Hepatic stellate cell (primary cell): Measurements from ENCODE around the gene WNT6.

Source experiments
- DNase-seq: peaks from one replicate; pipeline ENCODE4 v3.0.0; 2011; ENCODE audit warnings: low spot score

WNT6 gene

DNA sequence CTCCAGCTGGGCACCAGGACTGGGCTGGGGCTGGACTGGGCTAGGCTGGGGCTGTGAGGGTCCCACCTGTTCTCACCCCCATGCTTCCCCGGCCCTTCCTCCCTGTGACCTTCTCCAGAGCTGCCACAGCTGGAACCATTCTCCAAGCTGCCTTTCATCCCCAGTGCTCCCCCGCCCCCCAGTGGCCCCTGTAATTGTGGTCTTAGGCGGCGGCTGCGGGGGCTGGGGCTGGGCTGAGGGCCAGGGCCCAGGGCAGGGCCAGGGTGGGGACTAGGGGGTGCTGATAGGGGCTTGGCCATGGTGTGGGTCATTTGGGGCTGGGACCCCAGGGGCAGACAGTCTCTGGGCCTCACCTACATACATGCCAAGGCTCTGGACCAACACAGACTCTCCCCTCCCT is 18.3 kb downstream of the WNT6 start:
- DNase-seq: no peak

DNA sequence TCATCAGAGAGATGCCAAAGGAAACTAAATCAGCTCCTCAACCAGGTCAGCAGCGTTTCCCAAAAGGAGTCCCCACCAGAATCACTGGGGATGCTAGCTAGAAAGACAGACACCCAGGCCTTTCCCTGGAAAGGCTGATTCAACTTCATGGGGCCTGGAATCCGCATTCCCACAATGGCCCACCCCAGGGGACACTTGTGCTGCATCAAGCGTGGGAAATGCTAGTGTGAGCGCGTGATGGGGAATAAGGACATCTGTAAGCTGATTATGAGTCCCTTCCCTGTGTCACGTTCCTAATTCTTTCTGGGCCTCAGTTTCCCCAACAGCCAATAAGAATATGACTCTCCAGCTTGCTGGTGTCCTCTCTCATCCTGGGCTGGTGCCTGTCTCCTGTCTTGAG is 18.9 kb downstream of the WNT6 start:
- no peak for DNase-seq

DNA sequence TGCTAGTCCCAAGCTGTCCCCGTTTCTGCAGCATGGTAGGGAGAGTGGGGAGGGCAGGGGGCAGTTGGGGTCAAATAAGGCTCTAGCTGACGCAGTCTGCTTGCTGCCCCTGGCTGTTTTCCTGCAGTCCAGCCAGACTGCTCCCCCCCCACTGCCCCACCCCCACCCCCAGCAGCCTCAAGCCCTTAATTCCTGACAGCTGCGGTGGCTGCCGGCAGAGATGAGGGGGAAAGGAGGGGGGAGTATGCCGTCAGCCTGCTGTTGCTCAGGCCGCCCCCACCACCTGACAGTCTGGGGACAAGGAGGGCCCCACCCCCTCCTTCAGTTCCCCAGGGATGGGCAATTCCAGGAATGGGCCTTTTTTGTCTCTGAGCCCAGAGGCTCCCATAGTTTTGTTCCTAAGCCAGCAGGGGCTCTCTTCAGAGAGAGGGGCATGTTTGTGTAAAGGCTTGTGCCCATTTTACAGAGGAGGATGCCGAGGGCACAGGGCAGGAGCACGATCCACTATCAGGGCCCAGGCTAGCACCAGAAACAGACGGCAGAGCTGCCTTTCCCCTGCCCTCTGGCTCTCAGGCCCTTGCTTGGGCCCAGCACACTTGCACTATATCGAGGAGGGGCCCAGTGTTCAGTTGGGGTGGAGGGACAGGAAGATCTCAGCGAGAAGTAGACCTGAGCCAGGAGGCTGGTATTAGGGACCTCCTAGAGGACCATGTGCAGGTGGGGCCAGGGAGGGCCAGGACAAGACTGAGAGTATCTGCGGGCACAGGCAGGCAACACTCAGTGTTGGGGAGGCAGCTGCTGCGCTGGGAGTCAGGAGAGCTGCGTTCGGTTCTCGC is 19.5 kb downstream of the WNT6 start:
- DNase-seq: no peak

DNA sequence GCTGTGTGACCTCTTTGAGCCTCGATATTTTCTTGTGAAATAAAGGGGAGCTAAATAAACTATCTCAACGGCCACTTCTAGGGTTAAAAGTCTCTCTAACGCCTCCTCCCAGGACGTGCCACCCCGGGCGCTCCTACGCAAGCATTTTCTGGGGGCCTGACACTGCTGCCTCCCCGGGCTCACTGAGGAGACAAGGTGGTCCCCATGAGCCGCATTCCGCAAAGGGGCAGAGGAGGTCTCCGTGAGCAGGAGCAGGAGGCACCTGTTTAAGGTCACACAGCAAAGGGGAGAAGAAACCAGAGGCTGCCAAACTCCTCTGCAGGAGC is 20.1 kb downstream of the WNT6 start:
- DNase-seq: no peak

DNA sequence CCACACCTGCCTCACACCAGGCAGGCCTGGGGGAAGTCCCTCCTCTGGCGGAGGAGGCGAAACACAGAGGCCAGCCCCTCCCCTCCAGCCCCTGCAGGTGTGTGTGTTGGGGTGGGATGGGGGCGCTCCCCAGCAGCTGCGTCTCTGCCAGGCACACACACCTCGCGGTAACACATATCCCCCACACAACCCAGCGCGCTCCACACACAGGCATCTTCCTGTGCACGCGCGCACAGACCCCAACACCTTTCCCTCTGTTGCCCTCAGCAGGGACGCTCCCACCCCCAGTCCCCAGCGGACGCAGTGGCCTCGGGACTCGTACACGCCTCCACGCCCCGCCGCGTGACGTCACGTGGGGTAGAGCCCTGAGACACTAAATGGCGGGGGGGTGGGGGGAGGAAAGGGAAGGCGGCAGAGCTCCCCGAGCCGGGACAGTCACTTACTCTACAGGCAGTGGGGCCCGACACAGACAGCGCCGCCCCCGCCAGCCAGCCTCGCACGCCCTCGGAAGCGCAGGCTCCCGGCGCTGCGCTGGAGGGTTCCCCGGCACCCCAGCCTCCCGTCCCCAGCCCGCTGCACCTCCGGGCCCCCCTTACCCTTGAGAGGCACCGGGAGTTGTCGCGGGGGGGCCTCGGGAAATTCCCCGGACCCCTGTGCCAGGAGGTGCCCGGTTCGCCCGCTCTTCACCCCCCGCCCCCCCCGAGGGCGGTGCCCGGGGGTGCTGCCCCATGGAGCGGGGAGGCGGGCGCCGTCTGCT is 20.7 kb downstream of the WNT6 start, which contains the start of gene WNT10A:
Gene WNT10A, plus strand, starts transcription at position 751 of the 757 bp plus-strand sequence. CDS start 144 bp downstream, outside the sequence.
- no peak for DNase-seq

DNA sequence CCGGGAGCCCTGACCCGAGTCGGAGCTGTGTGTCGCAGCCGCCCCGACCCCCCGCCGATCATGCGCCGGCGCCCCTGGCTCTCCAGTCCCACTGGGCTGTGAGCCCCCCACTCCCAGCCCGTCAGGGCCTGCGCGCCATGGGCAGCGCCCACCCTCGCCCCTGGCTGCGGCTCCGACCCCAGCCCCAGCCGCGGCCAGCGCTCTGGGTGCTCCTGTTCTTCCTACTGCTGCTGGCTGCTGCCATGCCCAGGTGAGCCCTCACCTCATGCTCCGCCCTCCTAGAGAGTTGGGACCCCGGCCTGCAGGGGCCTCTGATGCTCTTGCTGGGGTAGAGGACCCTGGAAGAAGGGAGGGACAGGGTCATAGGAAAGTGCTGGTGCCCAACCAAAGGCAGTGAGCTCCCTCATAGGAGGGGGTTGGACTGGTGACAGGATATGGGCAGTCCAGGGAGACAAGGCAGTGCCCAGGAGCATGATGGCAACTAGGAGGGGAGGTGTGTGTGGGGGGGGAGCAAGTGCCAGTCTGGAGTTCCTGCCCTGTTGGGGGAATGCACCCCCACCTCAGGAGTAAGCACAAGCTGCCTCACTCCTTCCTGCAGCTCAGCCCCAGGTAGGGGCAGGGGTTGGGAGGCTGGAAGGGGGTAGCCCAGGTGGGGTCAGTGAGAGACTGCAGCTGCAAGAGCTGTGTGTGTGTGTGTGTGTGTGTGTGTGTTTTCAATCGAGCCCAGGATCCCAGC is 21.4 kb downstream of the WNT6 start:
- no peak for DNase-seq

DNA sequence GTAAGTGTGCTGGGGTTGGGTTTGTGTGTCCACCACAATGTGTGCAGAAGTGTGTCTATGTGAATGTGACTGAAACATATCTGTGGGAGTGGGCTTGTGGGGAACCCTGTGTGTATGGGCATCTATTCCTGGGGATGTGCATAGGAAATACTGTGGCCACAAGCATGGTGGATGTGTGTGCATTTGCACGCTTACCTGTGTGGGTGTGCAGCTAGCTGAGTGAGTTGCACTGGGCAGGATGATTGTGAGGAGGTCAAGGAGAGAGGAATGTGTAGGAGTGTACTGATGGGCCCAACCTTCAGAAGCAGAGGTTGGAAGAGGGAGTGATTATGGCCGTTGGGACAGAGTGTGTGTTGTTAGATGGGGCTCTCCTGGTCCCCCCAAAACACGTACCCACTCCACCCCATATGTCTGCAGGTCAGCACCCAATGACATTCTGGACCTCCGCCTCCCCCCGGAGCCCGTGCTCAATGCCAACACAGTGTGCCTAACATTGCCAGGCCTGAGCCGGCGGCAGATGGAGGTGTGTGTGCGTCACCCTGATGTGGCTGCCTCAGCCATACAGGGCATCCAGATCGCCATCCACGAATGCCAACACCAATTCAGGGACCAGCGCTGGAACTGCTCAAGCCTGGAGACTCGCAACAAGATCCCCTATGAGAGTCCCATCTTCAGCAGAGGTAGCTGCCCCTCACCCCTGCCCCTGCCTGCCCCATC is 22.3 kb downstream of the WNT6 start:
- no peak for DNase-seq

DNA sequence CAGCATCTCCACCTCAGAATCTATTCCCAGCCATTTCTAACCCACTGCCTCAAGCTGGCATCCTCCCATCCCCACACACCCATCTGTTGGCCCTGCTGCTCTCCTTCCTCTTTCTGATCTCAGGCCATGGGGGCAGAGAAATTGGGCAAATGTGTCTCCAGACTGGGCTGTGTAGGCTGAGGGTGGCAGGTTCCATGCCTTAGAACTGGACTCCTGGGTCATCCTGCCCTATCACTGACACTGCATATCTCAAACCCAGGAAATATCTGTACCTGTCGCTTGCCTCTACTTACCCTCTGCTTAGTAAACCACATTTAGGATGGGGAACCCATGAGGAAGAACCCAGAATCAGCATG is 22.8 kb downstream of the WNT6 start:
- DNase-seq: no peak

DNA sequence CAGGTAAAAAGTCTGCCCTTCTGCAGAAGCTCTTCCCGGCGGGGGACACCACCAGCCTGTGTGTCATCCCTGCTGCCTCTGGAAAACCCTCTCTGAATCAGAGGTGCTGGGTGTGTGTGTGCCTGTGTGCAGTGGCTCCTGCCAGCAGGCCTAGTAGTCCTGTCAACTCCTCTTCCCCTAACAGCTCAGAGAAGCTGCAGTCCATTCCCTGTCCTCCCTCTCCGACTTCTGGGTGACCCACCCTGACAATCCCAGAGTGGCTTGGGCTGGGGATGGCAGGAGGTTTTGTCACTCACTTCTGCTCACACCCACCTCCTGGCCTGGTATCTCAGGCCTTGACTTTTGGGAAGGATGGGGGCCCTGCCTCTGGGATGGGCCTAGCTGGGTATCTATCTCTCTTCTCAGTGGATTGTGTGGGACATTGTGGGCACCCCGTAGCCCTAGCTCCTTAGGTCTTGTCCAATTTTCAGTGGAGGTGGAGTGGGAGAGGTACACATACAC is 23.3 kb downstream of the WNT6 start:
- no peak for DNase-seq

DNA sequence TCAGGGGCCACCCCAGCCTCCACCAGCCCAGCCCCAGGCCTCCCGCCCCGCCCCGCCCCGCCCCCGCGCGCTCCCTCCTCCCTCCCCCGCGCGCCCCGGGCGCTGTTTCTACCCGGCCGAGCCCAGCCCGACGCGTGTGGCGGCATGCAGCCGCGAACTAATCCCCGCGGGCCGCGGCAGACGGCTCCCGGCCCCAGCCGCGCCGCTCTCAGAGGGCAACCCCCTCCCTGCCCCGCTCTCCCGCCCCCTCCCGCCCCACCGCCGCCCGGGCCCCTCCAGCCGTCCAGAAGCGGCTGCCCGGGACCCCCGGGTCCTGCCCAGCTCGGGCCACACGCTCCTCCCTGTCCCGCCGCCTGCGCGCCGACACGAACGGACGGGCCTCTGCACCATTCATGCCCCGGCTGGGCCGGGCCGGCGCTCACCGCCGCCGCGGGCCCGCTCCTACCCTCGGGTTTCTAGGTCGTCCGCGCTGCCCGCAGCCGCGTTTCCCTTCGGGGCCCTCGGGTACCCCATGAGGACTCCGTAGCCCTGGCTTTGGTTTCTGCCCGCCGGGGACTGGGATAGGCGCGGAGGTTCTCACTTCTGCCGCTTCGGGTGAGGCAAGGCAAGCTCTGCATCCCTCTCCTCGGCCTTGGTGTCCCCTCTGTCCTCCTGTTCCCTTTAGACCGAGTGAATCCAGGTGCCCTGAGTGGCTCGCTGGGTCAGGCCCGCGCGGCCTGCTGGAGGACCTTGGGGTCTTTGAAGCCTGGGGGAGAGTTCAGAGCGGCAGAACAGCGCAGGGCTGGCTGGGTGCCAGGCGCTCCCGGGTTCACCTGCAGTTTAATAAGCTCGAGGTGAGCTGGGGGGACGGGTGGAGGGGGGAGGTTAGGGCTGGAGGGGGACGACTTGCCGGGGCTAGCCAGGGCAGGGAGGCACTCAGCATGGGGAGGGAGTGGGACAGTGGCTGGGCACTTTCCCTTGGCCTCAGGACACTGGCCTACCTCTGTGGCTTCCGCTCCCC is 24.2 kb downstream of the WNT6 start:
- DNase-seq: peak; percentile 54

DNA sequence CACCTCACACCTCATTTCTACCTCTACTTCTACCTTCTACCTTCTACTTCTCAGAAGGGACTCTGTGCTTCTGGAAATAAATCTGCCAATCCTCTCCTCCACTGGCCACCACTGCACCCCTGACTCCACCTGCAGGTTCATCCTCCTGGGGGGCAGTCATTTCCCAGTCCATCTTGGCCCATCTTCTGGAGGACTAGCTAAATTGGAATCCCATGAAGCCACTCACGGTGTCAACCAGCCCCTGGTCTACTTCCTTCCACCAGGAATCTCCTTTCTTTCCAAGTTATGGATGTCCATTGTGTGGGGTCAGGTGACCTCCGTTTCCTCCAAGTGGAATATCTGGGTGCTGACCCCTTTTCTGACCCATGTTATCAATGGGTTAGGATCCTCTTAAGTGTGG is 24.9 kb downstream of the WNT6 start:
- DNase-seq: no peak

DNA sequence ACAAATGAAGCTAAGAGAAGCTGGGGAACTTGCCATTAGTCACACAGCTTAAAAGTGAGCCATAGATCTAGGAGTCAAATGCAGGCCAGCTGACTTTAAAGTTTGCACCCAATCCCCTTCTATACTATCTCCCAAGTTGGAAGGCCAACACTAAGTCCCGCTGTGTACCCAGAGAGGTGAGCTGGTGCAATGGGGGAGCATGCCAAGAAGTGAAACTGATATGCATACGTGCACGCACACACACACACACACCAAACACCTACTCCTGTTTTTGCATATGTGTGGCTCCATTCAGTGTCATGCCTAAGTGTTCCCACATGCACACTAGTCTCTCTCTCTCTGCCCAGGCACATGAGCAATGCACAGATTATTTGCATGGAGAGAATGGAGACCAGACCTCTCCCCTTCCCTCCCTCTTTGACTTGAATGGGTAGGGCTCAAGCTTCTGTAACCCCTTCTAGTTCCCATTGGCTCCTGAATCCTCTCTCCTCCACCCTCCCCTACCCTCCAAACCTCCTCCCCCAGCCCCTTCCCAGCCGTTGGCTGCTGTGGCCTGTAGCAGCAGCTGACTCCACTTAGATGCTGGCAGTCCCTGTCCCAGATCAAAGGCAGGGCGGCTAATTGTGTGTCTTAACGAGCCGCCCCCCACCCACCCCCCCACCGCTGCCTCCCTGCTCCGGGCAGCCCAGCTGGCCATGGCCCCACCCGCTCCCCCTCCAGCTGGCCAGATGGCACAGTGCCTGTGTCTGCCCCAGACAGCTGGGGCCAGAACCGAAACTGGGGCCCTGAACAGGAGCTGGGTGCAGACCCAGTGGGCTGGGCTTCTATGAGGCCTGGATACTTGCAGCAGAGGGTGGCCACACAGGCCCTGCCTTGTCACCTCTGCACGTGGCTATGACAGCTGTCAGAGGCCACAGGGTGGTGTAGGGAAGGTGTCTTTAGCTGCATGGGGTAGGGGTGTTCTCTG is 26.7 kb downstream of the WNT6 start:
- DNase-seq: no peak

DNA sequence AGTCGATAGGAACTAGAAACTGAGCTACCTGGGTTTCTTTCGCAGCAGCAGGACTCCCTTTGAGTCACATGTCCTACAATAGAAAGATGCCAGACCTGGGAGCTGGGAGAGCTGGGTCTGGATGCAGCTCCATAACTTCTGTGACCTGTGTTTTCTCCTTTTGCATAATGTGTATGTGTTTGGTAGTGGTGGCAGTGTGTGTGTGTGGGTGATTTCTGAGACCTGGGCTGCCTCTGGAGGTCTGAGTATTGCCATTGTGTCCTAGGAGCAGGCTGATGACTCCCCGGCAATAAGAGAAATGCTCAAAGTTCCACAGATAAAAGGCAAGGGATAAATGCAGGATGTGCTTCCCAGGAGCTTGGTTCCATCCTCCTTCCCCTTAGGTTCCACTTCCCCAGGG is 27.5 kb downstream of the WNT6 start:
- no peak for DNase-seq

DNA sequence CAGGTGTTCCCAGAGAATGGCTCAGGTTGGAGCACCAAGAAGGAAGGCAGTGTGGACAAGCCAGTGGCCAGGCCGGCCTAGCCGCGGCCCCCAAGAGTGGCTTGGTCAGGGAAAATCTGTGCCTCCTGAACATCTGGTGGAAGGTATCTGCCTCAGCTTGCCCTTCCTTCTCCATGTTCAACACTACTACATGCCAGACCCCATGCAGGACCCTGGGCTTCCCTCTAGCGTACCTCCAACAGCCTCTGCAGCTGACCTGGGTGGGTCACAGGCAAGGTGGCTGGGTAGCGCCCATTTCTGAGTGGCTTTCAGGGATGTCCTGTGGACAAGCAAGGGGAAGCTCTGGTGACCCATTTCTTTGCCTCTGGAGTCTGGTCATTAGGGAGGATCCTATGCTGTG is 28.7 kb downstream of the WNT6 start:
- no peak for DNase-seq

DNA sequence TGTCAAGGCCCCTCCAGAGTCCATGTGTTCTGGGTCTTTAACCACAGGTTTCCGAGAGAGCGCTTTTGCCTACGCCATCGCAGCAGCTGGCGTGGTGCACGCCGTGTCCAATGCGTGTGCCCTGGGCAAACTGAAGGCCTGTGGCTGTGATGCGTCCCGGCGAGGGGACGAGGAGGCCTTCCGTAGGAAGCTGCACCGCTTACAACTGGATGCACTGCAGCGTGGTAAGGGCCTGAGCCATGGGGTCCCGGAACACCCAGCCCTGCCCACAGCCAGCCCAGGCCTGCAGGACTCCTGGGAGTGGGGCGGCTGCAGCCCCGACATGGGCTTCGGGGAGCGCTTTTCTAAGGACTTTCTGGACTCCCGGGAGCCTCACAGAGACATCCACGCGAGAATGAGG is 30.3 kb downstream of the WNT6 start:
- no peak for DNase-seq

DNA sequence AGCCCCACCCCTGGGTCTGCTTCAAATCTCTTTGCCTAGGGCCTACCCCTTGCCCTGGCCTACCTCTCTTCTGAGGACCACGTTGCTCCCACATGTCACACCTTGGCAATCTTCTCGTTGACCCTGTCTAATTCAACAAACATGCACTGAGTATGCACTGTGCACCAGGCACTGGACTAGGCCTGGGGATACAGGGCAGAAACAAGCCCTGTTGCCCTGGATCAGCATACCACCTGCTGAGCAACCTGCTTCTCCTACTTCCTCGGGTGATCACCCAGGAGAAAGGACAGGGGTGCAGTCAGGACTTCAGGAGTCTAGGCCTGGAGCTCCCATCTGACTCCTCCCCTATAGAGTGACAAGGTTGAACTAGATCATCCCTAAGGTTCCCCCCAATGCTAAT is 30.8 kb downstream of the WNT6 start:
- DNase-seq: no peak

DNA sequence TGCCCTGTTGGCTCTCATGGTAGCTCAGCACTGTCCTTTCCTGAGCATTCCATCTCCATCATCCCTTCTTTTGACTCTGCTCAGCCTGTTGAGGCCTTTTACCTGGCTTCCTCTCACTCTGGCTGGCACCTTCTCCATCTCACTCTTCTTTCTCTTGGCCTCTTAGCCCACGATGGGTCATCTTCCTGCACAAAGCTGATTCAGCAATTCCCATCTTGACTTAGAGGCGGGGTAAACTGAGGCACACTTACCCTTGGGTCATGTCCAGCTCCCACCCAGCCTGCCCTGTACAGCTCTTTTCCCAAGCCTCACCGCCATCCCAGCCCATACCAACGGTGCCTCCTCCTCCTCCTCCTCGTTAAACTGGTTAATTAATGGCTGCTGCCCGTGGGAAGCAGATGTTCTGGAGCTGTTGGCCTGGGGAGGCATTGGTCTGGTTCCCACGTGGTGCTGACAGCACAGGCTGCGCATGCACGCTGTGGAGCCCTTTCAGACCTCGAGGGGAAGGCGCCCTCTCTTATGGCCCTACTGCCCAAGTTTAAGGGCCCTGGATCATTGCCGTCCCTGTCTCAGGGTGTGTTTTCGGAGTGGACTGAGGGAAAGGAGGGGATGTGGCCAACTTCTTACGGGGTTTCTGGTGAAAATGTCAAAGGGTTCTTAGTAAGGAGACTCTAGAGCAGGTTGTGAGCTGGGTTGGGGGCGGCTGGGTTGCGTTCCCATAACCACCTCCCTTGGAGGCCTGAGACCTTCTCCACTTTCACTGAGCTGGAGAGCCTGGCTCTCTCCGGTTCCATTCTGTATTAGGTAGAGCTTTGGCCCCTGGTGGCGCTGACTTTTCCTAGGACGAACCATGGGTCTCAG is 31.9 kb downstream of the WNT6 start:
- DNase-seq: no peak

DNA sequence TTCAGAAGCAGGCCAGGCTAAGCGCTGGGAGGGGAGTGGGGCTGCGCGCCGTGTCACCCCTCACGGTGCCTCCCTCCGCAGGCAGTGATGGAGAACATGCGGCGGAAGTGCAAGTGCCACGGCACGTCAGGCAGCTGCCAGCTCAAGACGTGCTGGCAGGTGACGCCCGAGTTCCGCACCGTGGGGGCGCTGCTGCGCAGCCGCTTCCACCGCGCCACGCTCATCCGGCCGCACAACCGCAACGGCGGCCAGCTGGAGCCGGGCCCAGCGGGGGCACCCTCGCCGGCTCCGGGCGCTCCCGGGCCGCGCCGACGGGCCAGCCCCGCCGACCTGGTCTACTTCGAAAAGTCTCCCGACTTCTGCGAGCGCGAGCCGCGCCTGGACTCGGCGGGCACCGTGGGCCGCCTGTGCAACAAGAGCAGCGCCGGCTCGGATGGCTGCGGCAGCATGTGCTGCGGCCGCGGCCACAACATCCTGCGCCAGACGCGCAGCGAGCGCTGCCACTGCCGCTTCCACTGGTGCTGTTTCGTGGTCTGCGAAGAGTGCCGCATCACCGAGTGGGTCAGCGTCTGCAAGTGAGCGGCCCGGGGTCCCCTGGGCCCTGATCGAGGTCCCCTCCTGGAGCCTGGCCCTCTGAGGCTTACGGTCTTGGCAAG is 33.2 kb downstream of the WNT6 start:
- peak; percentile 67 for DNase-seq
